HG02759 (cell line): ENCODE results near the gene PRKD3.

ENCODE experiments used
- ATAC-seq: cut with Tn5 transposase; IDR thresholded peaks from one replicate; pipeline ENCODE4 v1.9.1; 2021; ENCODE audit warnings: mild to moderate bottlenecking, moderate library complexity; ENCODE audit not compliant: unreplicated experiment

Gene PRKD3

DNA sequence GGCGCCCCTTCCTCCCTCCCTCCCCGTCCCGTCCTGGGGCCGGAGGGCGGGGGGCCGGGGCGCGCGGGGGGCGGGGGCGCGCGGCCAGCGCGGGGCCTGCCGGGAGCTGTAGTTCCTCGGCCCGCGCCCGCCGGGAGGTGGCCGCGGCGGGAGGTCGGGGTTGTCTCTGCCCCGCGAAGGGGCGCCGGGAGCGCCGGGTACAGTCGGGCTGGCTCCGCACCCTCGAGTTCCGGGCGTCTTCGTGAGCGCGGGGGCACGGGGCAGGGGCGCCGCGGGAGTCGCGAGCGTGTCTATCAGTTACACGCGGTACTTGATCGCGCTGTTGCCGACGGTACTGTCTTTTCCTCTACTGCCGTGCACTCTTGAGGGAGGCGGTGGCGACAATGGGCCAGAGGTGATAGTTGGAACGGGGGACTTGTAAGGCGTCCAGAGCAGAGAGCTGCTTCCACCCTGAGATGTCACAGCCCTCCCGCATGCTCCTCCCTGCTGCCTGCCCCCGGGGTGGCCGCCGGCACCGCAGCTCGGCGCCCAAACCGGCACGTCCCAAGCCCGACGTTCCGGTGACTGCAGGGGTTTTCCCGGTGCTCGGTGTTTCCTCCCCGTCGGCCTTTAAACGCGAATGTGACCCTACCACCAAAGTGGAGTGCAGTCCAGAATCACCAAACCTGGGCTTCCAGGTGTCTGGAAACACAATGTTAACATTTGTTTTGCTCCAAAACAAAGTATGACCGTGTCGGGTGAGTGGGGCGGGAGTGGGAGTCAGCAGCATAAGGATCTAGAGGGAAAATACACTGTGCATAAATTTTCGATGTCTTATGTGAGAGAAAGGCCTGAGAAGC lies at the start of gene PRKD3:
PRKD3 (minus strand) TSS at position 48 of the 839 bp plus-strand sequence. CDS start 8,309 bp downstream, outside the sequence.
- peak; percentile 85 for ATAC-seq

DNA sequence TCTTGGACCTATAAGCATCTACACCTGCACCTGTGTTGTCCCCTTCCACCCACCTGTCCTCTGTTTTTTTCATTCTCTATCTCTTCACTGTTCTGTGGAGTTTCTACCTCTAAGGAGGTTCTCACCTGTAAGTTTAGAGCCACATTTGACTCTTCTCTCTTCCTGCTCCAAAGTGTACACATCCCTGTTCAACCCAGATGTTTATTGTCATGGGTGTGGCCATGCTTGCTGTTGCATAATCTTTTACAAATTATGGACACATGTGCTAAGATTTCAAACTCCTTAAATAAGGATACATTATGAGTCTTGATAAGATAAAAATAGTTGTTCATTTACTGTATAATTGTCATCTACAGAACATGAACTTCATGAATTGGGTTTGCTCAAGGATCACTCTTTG lies 47.4 kb upstream of the PRKD3 start:
- ATAC-seq: no peak

DNA sequence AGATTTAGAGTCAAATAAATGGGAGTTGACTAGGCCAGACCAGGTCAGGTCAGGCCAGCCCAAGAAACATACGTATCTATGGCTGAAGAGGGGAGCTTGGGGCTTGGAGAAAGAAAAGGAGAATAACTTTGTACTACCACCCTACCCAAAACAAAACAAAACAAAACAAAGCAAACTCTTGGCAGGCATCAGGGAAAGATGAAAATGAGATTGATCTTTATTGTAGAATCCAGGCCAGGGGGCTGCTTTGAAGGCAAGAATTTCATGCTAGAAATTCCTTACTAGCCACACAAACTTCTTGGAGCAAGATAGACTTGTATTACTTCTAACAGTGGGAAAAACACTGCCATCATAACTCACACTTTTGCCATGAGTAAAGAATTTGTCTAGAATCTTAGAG lies 46.0 kb upstream of the PRKD3 start:
- ATAC-seq: no peak

DNA sequence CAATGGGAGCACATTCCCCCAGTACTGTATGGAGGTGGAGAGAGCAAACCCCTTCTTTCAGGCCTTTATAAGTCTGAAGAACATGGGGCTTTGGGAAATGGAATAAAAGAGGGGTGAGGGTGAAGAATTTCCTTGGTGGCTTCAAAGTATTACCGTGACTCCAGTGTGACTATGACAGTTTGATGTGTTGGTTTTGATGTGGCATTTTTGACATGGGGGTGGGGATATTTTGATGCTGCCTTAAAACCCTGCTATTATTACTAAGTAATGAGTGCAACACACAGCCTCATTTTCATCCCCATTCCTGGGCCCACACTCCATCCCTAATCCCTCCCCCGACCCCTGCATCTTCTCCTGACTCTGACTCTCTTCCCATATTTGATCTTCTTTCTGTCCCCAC lies 43.4 kb upstream of the PRKD3 start:
- no peak for ATAC-seq

DNA sequence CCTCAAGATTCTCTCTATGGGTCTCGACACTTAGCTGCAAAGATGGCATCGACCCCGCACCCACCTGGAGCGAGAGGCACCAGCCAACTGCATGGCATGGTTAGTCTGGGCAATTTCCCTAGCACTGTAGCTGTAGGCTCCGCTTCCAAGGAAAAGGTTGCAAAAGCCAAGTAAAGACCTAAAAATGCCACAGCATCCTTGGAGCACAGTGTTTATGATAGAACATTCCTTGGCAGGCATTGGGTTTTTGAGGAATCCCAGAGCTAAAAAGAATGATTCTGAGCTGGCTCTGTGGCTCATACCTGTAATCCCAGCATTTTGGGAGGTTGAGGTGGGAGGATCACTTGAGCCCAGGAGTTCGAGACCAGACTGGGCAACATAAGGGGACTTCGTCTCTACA lies 42.7 kb upstream of the PRKD3 start:
- ATAC-seq: no peak

DNA sequence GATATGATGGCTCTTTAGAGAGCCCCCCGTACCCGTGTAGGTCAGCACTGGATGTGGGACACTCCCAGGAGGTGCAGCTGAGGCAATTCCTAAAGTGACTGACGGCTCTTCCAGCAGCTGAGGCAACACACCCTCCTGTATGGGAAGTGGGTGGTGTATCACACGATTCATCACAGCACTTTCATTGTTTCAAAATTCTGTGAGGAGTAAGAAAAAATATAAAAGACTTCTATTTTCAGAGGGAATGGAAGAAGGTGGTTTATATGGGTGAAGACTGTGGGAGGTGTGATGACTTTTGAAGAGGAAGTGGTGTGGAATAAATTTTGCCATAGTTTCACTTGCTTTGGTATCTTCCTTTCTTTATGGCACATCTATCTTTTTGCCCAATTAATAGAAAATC lies 42.1 kb upstream of the PRKD3 start:
- ATAC-seq: no peak

DNA sequence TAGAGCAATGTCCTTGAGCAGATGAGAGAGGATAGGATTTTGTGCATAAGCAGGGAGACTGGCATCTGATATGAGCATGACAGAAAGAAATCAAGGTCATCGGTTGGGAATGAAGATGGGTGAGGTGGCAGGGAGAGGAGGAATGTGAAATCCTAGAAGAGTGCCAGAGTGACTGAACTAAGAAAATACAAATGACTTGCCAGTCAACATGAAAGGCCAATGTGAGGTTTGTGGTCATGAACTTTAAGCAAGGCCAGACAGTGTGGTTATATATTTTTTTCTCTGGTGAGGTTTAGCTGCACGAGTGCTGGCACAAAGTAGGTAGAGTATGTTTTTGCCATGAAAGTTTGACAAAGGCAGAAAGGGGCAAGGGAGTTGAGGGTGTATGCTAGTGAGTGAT lies 41.0 kb upstream of the PRKD3 start:
- ATAC-seq: peak; percentile 92

DNA sequence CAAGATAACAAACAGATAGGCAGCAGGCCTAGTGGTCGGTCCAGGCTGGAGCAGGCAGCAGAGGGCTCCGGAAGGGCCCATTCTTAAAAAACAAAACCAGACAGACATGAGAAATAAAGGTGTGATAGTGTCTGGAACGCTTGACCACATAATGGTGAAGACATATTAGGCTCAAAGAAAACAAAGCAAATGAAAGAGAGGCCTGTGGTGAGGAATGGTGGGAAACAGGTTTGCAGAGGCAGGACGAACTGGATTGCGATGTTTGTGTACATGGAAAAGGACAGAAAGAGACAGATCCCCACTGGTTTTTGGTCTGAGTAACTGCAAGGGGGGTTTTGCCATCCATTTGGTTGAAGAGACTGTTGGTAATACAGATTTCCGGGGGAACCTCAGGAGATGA lies 39.7 kb upstream of the PRKD3 start:
- no peak for ATAC-seq

DNA sequence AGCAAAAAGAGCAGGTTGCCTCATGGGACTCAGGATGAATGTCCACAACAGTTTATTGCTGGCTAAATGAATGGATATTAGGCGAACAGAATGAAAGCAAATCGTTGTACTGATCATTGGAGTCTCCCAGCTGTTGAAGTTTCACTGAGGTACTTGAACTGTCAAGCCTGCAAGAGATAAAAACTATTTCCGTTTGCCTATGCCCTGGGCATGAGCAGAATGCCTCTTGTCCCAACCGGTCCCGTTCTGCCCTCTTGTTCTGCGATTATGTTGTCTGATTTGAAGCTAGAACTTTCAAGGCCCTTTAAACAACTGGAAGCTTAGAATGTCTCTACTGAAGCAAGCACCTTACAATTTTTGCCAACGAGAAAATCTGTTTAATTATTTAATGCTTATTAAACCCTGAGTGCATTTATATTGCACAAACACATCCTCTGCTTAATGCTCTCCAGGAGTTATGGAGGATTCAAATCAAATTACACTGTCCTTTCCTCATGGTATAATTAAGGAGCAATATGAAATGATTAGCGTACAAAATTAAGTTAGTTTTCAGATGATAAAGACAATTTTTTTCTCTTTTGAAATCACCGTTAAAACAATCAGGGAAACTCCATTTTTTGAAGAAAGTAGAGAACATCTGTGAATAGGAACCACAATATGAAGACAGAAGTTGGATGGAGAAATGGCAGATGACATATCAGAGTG lies 37.5 kb upstream of the PRKD3 start:
- ATAC-seq: no peak

DNA sequence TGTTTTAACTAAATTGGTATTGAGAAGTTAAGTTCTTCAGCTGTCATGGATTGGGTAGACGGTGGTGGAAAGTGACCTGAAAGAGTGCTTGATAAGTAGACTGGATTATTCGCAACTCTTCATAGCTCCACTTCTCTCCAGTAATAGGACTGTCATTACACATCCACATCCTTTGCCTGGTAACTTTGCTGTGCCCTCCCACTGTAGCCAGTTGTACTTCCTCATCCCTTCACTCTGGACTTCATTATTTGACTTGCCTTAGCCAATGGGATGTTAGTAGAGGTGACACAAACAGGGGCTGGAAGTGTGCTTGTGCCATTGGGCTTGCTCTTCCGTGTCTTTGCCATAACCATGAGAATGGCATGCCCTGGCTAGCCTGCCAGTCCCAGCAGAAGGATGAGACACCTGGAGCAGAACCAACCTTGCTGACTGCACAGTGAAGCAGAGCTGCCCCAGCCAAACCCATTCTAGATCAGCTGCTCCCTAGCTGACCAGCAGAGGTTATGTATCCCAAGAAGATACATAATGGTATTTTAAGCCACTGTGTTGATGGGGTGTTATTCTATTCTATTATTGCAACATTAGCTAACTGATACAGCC lies 36.7 kb upstream of the PRKD3 start:
- no peak for ATAC-seq

DNA sequence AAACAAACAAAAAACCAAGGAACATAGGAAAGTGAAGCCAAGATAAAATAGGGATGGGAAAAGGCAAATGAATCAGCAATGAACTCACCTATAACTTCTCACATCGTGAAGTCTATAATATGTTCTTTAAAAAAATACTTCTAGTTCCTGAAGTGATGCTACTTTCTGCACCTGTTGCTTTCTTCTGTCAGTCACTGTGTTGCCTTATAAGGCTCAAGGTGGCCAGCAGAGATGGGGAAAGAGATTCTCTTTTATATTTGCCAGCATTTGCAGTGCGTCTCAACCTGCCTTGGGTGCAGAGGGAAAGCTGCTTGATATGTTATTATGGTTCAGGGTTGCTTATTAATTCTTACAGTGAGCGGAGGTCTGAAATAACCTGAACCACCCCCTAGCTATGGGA lies 33.8 kb upstream of the PRKD3 start:
- no peak for ATAC-seq

DNA sequence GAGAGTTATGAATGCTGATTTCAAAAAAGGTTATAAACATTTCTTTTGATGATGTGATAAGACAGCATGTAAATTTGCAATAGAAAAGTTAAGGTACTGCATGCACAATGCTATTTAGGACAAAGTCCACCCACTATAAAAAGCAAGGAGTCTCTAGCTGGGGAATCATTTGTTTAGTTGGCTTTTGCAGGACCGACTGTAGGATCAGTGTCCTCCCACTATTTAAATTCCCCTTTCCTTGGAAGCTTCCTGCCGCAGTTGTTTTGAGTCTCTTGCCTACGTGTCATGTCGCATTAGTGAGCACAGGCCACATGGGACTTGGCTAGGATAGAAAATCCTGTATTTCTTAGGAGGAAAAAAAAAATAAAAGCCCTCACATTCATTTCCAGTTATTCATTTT lies 32.9 kb upstream of the PRKD3 start:
- no peak for ATAC-seq

DNA sequence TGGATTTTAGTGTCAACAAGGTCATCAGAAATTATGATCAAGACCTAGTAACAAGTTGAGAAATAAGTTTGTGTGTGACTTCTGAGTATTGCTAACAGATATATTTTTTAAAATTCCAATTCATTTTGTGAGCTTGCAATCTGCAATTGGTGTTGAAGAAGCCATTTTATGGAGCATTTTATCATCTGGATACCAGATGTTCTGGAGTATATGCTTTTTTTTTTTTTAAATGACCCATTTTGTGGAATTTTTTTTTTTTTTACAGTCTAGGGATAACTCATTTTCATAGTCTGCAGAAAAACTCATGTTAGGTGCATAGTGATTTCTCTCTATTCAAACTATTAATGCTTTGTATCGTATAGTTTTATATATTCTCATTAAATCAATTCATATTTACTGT lies 32.4 kb upstream of the PRKD3 start:
- no peak for ATAC-seq

DNA sequence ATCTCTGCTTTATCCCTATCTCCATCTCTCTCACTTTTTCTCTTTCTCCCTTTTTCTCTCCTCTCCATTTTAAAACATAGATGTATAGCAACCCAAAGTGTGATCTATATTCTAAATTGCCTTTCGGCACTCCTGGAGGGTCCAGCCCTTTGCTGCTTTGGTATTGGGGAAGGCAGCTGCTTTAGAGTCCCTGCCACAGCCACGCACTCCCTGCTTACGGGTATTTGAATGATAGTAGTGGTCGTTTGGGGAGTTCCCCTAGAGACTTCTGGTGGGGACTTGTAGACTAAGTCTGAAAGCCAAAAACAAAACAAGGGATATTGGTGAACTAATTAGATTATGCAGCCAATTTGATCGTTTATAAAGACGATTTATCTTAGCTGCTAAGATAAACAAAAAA lies 31.7 kb upstream of the PRKD3 start:
- ATAC-seq: no peak

DNA sequence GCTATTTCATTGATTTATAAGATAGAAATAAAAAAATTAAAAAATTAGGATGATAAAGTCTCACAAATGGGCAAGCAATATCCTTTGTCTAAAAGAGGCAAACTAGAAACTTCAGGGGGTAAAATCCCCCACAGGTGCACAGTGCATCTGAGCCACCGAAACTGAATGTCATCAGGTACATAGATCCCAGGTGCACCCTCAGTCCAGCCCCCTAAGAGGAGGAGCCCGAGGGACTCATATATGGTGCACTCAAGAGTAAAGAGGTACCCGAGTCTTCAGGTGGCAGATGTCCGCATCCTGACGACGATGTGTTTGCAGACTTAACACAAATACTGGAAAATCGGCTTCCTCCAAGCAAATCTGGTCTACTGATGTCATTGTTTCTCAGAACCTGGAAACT lies 31.1 kb upstream of the PRKD3 start:
- ATAC-seq: no peak

DNA sequence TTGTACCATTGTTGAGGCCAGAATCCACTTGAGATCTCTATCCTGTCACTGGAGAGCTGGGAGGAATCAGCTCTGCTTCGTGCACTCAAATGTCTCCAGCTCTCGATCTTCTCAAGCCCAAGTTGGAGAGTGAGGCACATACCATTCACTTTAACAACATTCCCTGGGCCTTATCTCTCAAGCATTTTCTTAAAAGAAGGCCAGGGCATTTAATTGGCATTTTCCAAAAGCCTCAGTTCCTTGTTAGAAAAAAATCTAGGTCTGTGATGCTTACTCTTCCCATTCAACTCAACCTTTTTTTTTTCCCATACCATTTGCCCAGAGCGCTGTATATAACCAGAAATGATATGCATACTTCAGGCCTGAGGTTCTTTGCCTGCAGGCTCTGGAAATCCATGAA lies 29.9 kb upstream of the PRKD3 start:
- no peak for ATAC-seq

DNA sequence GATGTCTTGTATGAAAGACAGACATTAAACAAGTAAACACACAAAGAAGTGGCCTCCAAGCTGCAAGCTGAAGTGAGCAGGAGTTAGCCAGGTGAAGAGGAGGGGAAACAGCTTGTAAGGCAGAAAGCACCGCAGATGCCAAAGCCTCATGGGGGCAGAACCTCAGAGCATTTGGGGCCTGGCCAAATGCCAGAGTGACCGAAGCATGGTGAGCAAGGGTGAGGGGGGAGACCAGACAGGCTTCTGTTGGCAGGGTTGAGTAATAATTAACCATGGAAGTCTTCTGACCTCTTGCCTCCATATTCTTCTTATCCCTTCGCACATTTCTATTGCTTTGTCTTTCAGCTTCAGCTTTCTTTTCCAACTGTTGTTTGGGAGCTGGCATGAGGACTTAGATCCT lies 25.4 kb upstream of the PRKD3 start:
- peak; percentile 84 for ATAC-seq

DNA sequence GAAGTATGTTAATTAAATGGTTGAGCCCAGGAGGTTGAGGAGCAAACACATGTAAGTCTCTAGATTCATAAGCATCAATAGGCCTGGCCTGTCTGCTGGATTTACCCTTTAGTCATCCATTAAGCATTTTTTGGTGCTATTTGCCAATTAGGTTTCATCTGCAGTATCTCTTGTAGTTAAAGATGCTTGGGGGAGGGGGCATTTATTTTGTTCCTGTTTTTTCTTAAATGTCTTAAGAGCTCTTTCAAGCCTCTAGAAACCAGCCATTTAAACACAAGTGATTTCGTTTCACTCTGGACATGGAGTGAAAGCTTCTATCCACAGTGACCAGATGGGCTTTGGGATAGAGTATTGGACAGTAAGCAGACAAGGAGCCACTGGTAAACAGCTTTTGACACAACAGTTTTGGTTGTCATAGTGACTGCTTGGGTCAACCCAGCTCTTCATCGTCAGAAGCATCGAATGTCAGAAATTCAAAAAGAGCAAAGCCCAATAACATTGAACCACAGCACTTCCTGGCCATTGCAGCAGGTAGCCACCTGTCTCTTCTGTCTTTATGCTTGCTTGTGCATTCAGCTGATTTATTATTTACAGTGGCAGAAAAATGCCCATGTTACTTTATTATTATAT lies 24.7 kb upstream of the PRKD3 start:
- no peak for ATAC-seq

DNA sequence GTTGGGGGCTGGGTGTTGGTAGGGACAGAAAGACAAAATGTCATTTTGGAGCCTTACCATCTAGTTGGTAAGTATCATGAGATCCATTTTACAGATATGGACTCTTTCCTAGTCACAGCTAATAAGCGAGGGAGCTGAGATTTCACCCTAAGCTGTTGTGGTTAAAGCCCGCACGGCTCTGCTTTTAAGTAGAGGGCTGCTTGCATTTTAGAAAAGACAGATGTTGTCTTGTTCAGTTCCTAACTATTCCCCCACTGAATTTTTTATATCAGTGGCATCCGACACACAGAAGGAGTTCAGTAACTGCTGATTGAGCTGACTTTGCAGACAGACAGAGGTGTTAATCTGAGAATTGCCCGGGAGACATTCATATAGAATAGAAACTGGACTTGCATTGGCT lies 23.5 kb upstream of the PRKD3 start:
- ATAC-seq: no peak

DNA sequence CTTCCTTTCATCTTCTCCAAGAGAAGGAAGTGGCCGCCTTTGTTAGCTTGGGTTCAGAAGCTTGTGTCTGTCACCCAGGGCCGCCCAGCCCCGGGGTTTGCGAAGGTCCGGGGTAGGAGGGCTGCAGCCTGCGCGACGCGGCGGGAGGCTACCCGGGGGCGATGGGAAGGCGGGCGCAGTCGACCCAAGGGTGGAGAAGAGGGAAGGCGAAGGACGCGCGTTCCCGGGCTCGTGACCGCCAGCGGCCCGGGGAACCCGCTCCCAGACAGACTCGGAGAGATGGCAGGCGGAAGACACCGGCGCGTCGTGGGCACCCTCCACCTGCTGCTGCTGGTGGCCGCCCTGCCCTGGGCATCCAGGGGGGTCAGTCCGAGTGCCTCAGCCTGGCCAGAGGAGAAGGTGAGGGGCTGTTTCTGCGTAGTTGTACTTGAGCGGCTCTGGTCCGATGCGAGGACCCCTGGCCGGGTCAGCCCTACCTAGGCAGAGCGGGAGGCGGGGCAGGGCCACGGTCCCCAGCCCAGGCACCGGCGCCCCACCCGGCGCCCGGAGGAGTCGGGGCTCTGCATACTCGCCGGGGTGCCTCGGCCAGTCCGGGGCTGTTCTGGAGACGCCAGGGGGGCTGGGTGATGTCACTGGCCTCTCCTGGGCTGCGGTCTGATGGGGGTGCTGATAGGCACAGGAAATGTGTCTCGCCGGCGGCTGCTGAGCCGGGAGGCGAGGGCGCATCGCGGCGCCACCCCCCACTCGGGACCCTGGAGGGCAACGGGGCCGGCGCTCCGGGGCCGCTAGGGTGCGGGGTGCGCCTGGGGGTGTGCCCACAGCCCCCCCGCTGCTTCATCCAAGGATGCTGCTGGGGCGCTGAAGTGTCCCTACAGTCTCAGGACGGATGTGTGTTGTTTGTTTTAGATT lies 20.1 kb upstream of the PRKD3 start, which contains the start of gene QPCT:
QPCT (plus strand) TSS at position 178 of the 909 bp plus-strand sequence; CDS start at position 280, 102 bp downstream.
- ATAC-seq: peak; percentile 59
